GM13976 (cell line): ENCODE results near the gene HTRA1.

ENCODE experiments used
- DNase-seq: peaks from one replicate; pipeline ENCODE4 v3.0.0; 2012; ENCODE audit warnings: low spot score
- in situ Hi-C: fragments of 300-500 bp; cut with MboI; formaldehyde crosslinking; loops from one replicate; pipeline ENCODE4 v1.12.0; 2022; ENCODE audit warnings: low sequenced_read_pairs, mixed read lengths, inconsistent platforms; ENCODE audit not compliant: unreplicated experiment
- TF ChIP-seq, protein P1 (sequence below): IDR thresholded peaks from 2 replicates; pipeline ENCODE4 v1.5.1; 2012; ENCODE audit warnings: borderline replicate concordance, mild to moderate bottlenecking; ENCODE audit not compliant: insufficient read depth; ENCODE audit errors: extremely low read depth, missing control alignments, control extremely low read depth

Gene HTRA1

DNA sequence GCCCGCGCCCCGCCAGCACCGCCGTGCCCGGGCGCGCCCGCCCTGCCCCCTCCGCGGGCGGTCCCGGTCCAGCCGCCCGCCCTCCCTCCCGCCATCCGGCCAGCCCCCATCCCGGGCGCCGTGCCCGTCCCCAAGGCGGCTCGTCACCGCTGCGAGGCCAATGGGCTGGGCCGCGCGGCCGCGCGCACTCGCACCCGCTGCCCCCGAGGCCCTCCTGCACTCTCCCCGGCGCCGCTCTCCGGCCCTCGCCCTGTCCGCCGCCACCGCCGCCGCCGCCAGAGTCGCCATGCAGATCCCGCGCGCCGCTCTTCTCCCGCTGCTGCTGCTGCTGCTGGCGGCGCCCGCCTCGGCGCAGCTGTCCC is at the start of gene HTRA1:
Gene HTRA1 (plus strand): TSS at position 187 of the 362 bp plus-strand sequence. CDS start 100 bp downstream, at position 287.
- DNase-seq, result no peak
- in situ Hi-C loops, result no loop called here

DNA sequence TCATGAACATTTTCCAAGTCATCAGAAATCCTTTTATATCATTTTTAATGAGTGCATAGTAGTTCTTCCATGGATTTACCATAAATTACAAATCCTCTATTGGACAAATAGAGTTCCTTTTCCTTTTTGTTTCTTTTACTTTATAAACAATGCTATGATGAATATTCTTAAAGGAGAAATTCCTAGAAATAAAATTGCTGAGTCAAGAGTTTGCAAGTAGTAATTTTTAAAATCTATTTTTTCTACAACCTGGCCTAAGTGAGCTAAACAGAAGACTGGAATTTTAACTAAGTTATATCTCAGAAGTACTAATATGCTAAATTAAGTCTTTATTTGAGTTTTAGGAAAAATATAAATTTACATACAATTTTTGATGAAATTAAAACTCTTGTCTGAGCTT is 48.0 kb upstream of the HTRA1 start:
- in situ Hi-C loops, result no loop called here
- TF ChIP-seq, protein P1, sequence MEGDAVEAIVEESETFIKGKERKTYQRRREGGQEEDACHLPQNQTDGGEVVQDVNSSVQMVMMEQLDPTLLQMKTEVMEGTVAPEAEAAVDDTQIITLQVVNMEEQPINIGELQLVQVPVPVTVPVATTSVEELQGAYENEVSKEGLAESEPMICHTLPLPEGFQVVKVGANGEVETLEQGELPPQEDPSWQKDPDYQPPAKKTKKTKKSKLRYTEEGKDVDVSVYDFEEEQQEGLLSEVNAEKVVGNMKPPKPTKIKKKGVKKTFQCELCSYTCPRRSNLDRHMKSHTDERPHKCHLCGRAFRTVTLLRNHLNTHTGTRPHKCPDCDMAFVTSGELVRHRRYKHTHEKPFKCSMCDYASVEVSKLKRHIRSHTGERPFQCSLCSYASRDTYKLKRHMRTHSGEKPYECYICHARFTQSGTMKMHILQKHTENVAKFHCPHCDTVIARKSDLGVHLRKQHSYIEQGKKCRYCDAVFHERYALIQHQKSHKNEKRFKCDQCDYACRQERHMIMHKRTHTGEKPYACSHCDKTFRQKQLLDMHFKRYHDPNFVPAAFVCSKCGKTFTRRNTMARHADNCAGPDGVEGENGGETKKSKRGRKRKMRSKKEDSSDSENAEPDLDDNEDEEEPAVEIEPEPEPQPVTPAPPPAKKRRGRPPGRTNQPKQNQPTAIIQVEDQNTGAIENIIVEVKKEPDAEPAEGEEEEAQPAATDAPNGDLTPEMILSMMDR, result no peak
- no peak for DNase-seq

More for the DNA sequence above, at the start of gene HTRA1:
- TF ChIP-seq, protein P1, result no peak

DNA sequence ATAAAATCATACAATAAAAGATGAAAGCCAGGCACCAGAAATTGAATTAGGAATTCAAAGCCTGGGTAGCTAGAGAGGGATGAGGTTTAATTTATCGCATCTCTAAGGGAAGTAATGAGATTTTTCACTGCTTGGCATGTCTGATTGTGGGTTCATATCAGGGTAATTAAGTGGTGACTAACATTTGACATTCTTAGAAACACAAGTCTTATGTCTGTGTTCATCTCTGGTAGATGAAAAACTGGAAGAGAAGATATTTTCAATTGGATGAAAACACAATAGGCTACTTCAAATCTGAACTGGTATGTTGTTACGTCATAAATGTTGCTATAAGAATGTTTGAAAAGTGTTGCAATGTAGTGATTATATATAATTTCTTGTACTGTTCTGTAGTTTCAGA is 43.7 kb upstream of the HTRA1 start:
- DNase-seq, result no peak
- TF ChIP-seq, protein P1, result no peak
- in situ Hi-C loops, result no loop called here

DNA sequence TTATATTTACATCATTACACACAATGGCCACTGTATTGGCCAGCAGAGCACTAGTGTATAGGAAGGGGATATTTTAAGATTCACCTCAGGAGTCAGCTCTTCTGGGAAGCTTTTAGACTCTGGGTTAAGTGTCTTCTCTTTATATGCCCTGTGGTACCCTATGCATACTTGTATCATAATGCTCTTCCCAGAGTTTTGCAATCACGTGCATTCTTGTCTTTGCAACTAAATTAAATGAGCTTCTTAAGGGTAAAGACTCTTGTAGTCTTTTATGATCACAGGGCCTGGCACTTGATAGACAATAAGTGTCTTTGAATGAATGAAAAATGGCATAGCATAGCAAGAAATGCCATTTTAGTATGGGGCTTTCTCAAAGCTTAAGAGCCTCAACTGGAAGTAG is 42.3 kb upstream of the HTRA1 start:
- in situ Hi-C loops, result no loop called here
- no peak for DNase-seq
- TF ChIP-seq, protein P1, result no peak

DNA sequence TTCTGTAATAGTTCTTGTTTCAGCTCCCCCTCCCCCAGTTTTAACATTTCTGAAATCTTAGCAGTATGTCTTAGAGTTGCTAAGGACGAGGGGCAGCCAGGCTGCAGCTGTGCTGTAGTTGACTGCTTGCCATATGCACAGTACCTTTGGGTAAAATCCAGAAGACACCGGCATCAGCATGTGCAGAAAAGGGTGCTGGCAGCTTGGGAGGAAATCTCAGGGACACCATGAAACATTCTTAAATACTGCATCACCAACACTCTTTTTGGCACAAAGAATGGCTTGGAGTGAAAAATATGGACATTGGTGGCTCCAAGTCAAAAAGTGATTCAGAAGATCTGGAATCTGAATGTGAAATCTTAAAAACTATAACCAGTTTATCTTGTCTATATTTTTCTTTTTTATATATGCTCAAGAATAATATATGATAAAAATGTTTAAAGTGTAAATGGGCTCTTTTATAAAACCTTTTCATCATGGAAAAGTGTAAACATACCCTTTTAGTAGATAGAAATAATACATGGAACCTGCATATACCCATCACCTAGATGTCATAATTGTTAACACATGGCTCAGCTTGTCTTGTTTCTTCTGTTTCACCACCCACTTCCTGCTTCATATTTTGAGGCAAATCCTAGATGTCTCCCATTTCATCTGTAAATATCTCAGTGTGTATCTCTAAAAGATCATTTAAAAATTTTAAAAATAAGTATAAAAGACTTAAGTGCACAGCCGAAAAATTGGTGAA is 41.3 kb upstream of the HTRA1 start:
- in situ Hi-C loops, result no loop called here
- TF ChIP-seq, protein P1, result no peak
- DNase-seq, result no peak

DNA sequence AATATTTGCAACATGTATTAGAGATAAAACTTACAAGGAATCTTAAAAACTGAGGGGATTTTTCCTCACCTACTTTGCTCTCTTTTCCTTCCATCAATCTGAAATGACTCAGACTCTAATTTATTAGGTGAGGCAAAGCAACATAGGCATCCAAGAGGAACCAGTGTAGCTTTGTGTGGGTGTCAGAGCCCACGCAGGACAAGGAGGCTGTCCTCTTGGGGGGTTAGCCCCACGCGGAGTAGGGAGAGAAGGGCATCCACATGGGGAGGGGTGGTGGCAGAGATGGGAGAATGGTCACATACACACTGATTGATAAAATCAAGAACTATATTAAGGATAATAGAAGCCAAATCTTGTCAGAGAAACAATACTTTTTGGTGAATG is 40.7 kb upstream of the HTRA1 start:
- in situ Hi-C loops, result no loop called here
- DNase-seq, result no peak
- TF ChIP-seq, protein P1, result no peak
